Peyer's patch (tissue), 4 donors: ENCODE measurements around the gene DDR1.

Experiments
- POLR2A ChIP-seq, 2 donors: fragments of 450-650 bp; IDR thresholded peaks; one replicate each; pipeline ENCODE4 v1.5.1; 2017; ENCODE audit warnings: antibody characterized with exemption in 2 of 2, mild to moderate bottlenecking in 2 of 2, moderate library complexity in 2 of 2
- TF ChIP-seq, protein P1 (sequence below), 6 experiments: fragments of 450-650 bp in 4 of 6; fragments of 200-600 bp in 2 of 6; sonication (generic) in 1 of 6; IDR thresholded peaks; one replicate each; pipeline ENCODE4 v1.5.1; 2017 to 2019; ENCODE audit warnings: antibody characterized with exemption in 6 of 6, mild to moderate bottlenecking in 3 of 6, moderate library complexity in 1 of 6

DNA sequence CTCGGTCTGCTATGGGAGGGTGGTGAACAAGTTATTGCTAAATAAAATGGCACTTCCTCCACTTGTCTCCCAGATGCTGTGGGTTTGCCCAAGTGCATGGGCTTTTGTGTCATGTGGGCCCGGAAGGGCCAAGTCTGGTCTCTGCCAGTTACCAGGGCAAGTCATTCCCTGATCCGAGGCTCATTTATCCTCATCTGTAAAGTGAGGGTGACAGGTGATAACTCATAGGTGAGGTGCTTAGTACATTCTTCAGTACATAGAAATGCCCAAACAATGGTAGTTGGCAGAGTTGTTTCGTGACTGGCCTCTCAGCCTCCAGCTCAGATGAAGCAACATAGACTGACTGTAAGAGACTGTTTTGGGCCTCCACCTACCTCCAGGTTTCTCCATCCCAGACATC is 54.4 kb downstream of the DDR1 start:
- TF ChIP-seq, protein P1, sequence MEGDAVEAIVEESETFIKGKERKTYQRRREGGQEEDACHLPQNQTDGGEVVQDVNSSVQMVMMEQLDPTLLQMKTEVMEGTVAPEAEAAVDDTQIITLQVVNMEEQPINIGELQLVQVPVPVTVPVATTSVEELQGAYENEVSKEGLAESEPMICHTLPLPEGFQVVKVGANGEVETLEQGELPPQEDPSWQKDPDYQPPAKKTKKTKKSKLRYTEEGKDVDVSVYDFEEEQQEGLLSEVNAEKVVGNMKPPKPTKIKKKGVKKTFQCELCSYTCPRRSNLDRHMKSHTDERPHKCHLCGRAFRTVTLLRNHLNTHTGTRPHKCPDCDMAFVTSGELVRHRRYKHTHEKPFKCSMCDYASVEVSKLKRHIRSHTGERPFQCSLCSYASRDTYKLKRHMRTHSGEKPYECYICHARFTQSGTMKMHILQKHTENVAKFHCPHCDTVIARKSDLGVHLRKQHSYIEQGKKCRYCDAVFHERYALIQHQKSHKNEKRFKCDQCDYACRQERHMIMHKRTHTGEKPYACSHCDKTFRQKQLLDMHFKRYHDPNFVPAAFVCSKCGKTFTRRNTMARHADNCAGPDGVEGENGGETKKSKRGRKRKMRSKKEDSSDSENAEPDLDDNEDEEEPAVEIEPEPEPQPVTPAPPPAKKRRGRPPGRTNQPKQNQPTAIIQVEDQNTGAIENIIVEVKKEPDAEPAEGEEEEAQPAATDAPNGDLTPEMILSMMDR (IDR thresholded peaks at IDR 0.05) = no peak
- TF ChIP-seq POLR2A (IDR thresholded peaks at IDR 0.05) = no peak
